ENCODE data around the gene ARVCF. TPM values are rescaled to one million over a fixed set of nuclear protein-coding genes. Genes with fewer than 3 reads are reported as not detected.

The ARVCF gene
- total and polyA plus RNA-seq, 8 donors, result 3.5 to 51.3 (median 13.6) TPM

DNA sequence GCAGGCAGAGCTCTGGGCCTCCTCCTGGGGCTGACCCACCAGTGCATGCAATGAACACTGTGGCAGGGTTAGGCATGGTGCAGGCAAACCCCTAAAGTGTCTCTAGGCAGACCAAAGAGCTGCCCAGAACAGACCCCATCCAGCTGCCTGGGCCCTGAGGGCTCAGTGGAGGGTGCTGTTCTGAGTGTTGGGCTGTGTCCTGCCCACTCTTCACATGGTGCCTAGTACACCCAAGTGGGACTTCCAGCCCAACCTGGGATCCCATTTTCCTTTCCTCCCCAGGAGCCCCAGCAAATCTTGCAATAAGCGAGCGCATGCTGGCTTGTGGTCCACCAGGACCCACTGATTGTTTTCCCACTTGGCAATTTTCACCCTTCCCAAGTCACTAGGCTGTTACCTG, 26.4 kb downstream of the ARVCF start:
- no peak for TF ChIP-seq POLR2AphosphoS5 (IDR thresholded peaks at IDR 0.05)
- TF ChIP-seq POLR2A (IDR thresholded peaks at IDR 0.05), result no peak
- no peak for TF ChIP-seq EP300 (IDR thresholded peaks at IDR 0.05)
- TF ChIP-seq CTCF (IDR thresholded peaks at IDR 0.05), result no peak
- H3K9me3 ChIP-seq, result no peaks in the 10 kb centered on the region
- peak overlapping the region in 1 of 5 donors; percentile 50 for H3K27ac ChIP-seq
- no peaks in the 10 kb centered on the region for H3K36me3 ChIP-seq
- 47 to 100% (median 50%) methylated on average over 2 of the region's 2 CpGs for WGBS, 5 donors
- H3K4me1 ChIP-seq, result peaks cover 10 to 46% (median 18%) of the 10 kb centered on the region in 4 donors
- DNase-seq, result no peak
- intact Hi-C loops (cut with DNase I; ENCODE audit: low total_unique reads), result no loop called here
- H3K27me3 ChIP-seq, result no peaks in the 10 kb centered on the region
- H3K4me3 ChIP-seq, result no peak overlapping the region

GRCh38 chr22:19989725-19990067, 26.9 kb downstream of the ARVCF start:
- no peaks in the 10 kb centered on the region for H3K9me3 ChIP-seq
- no peak overlapping the region for H3K4me3 ChIP-seq
- H3K4me1 ChIP-seq, result peaks cover 10 to 49% (median 20%) of the 10 kb centered on the region in 4 donors
- no peak for DNase-seq
- TF ChIP-seq EP300 (IDR thresholded peaks at IDR 0.05) (no peak), POLR2AphosphoS5 (IDR thresholded peaks at IDR 0.05) (no peak), POLR2A (IDR thresholded peaks at IDR 0.05) (no peak), CTCF (IDR thresholded peaks at IDR 0.05) (no peak)
- no peaks in the 10 kb centered on the region for H3K27me3 ChIP-seq
- 74 to 89% (median 80%) methylated on average over 3 of the region's 3 CpGs for WGBS, 5 donors
- intact Hi-C loops (cut with DNase I; ENCODE audit: low total_unique reads), result no loop called here
- H3K36me3 ChIP-seq, result no peaks in the 10 kb centered on the region
- peak overlapping the region in 1 of 5 donors; percentile 50 for H3K27ac ChIP-seq

DNA sequence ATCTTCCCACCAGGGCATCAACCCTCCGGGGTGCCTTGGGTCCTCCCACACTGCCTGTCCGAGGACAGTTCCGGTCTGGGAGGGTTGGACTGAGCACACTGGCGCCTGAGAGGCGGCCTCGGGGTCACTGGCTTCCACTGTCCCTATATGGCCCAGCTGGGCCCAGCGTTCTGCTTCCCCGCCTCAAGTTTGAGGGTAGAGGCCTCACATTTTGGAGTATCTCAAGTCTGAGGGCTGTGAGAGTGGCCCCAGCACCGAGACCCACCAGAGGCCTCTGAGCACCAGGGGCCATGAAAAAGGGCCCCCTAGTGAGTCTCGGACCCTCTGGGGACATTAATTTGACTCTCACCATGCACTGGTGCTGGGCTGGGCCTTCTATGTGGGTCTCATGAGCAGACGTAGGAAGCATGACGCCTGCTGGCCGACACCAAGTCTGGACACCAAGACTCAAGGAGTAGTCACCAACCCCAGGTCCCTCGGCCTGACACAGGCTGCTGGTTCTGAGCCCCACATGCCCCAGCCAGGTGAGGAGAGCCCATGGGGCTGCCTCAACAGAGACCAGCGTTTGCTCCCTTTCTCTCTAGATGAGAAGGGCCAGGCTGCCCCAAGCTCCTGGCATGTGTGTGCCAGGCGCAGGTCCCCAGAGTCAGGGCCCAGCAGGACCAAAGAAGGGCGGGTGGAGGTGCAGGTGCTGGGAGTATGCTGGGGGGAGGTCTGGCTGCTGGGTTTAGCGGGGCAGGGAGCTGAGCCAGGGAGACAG, 27.5 kb downstream of the ARVCF start:
- peaks cover 10 to 54% (median 23%) of the 10 kb centered on the region in 4 donors for H3K4me1 ChIP-seq
- H3K4me3 ChIP-seq, result no peak overlapping the region
- H3K9me3 ChIP-seq, result no peaks in the 10 kb centered on the region
- no peaks in the 10 kb centered on the region for H3K36me3 ChIP-seq
- 66 to 89% (median 86%) methylated on average over 10 to 18 of the region's 18 CpGs for WGBS, 5 donors
- no peaks in the 10 kb centered on the region for H3K27me3 ChIP-seq
- no peak for DNase-seq
- TF ChIP-seq POLR2AphosphoS5 (IDR thresholded peaks at IDR 0.05) (no peak), EP300 (IDR thresholded peaks at IDR 0.05) (no peak), CTCF (IDR thresholded peaks at IDR 0.05) (no peak), POLR2A (IDR thresholded peaks at IDR 0.05) (no peak)
- intact Hi-C loops (cut with DNase I; ENCODE audit: low total_unique reads), result no loop called here
- H3K27ac ChIP-seq, result peak overlapping the region in 1 of 5 donors; percentile 29

DNA sequence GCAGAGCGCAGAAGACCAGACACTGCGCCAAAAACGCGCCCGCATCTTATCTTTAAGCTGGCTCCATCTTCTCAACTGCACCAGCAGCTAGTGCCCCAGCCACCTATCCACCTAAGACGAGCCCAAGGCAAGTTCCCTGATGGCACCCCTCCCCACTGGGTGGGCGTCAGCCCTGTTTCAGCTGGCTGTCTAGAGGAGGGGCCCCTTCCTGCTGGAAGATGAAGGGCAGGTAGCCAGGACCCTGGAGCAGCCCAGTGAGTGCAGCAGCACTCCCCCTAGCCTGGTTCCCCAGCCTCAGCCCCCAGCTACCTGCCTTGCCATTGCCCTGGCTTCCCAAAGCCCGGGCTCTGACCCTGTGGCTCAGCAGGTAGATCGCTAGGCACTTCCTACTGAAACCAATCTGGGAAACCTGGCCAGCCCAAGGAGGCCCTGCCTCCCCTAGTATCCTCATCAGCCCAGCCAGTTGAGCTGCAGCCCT, 28.3 kb downstream of the ARVCF start:
- H3K4me1 ChIP-seq, result peaks cover 14 to 62% (median 29%) of the 10 kb centered on the region in 4 donors
- no peaks in the 10 kb centered on the region for H3K27me3 ChIP-seq
- TF ChIP-seq CTCF (IDR thresholded peaks at IDR 0.05) (no peak), EP300 (IDR thresholded peaks at IDR 0.05) (no peak), POLR2A (IDR thresholded peaks at IDR 0.05) (no peak), POLR2AphosphoS5 (IDR thresholded peaks at IDR 0.05) (no peak)
- H3K9me3 ChIP-seq, result no peaks in the 10 kb centered on the region
- no peak overlapping the region for H3K4me3 ChIP-seq
- H3K36me3 ChIP-seq, result no peaks in the 10 kb centered on the region
- 87 to 97% (median 91%) methylated on average over 7 to 9 of the region's 9 CpGs for WGBS, 5 donors
- intact Hi-C loops (cut with DNase I; ENCODE audit: low total_unique reads), result no loop called here
- DNase-seq, result no peak
- peak overlapping the region in 1 of 5 donors; percentile 29 for H3K27ac ChIP-seq
